OCI-M1 (cell line): ENCODE results near the gene TAS2R4.
"Not testable (repeated sequence)": the region's sequence is repeated elsewhere in the genome, so short reads cannot be mapped to it uniquely, and the experiment has no call there.

ENCODE experiments used
- DNase-seq: peaks from one replicate; lab custom pipeline; 2025; lab: John Stamatoyannopoulos, UW

TAS2R4 gene

GRCh38 chr7:141776374-141776773 is at the start of gene TAS2R4:
Gene TAS2R4, plus strand, starts transcription at chr7:141776674. Its CDS starts 1,815 bp downstream, at chr7:141778489.
- DNase-seq = no peak

DNA sequence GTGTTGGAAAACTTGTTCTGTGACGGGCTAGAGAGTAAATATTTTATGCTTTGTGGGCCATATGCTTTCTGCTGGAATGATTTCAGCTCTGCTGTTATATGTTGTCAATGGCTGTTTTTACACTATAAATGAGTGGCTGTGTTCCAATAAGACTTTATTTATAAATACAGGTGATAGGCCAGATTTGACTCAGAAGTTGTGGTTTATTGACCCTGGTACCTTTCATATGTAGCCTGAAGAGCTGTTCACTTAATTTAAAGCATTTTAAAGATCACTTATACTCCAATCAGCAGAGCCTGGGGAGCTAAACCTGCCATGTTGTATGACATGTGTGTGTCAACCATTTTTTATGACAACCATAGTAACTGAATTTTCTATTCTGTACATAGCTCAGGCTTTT is 47.5 kb upstream of the TAS2R4 start:
- DNase-seq = no peak

GRCh38 chr7:141731476-141732149 is 44.9 kb upstream of the TAS2R4 start:
- DNase-seq = no peak

DNA sequence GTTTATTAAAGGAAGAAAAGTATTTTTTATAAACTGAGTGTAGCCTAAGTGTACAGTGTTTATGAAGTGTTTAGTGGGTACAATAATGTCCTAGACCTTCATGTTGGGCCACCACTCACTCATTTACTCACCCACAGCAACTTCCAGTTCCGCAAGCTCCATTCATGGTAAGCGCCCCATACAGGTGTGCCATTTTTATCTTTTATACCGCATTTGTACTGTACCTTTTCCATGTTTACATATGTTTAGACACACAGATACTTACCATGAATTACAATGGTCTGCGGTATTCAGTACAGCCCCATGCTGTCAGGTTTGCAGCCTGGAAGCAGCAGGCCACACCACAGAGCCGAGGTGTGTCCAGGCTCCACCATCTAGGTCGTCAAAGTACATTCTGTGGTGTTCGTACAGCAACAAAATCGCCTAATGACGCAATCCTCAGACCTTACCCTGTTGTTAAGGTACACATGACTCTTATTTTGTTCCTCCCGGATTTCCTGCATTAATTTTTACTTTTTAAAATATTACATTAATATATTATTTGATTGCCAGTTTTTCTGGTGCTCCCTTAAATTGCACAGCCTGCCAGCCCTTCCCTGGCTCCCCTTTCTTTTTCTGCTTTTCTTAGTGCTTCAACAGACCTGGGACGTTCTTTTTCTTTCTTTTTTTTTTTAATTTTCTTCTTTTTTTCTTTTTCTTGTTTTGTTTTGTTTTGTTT is 39.2 kb upstream of the TAS2R4 start:
- peak; percentile 18 for DNase-seq

GRCh38 chr7:141737836-141738591 is 38.5 kb upstream of the TAS2R4 start, which contains the start of gene SSBP1:
Gene SSBP1, plus strand, starts transcription at chr7:141738358. Its CDS starts 809 bp downstream, at chr7:141739167.
- peak; percentile 95 for DNase-seq

DNA sequence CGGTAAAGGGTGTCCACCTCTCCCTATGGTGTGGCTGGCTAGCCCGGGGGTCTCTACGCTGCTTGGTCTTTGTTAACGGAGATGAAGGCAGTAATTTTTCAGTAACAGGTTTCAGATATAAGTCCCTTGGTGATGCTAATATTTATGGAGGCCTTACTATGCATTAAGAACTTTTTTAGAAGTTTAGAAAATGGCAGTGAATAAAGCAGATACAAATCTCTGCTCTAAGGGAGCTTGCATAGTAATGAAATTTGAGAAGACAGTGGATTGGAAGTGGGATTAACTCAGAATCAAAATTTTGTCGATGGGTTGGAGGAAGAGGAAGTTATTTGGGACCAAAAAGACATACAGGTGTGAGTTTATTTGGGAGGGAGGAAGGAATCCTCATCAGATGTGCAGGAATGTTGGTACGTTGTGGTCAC is 37.9 kb upstream of the TAS2R4 start:
- peak; percentile 24 for DNase-seq

DNA sequence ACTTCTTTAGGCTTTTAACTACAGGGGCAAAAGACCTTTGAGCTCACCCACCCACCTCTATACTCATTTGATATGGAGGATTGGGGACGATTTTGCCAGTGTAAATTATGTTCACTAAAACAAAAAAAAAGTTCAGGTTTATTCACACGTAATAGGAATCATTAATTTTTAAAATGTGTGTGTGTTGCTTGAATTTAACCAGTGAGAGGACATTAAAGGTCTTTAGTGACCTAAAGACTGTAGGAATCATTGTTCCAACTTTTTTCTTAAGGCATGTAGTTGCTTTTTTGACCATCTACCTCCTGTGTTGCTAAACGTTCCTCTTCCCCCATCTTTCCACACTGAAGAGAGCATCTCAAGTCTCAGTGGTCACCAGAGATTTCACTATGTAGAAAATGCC is 37.2 kb upstream of the TAS2R4 start:
- no peak for DNase-seq

DNA sequence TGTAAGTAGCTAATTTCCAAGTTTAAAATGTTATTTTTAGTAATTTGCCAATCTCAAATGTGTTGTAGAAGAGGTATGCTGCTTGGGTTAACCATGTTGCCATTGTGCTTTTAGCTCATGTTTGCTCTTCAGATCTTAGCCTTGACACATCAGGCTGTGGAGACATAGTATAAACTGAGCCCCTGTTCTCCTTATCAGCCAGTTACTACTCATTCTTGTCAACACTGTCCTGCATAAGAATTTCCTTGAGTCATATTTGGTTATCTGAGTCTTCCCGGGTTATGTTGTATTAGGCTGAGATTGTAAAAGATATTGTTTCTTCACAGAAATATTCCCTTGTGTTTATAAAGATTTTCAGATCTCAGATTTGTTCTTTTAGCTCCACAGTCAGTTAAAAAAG is 34.2 kb upstream of the TAS2R4 start:
- no peak for DNase-seq

DNA sequence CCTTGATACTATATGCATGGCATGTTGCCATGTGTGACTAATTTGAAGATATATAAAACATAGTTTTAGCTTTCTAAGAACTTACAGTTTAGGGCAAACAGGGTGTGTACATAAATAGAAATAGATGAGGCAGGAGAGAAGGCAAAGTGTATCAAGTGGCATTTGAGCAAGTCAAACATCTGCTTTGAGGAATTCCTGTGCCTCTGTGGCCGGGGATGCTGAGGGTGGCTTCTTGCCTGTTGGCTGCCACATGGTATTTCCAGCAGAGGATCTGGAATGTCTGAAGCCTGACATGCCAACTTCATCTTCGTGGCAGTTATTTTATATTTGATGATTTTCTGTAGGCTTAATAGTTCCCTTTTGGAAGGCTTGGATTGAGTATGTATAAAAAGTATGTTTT is 32.3 kb upstream of the TAS2R4 start:
- no peak for DNase-seq

GRCh38 chr7:141748396-141748795 is 28.1 kb upstream of the TAS2R4 start:
- no peak for DNase-seq

GRCh38 chr7:141751904-141752303 is 24.6 kb upstream of the TAS2R4 start:
- not testable (repeated sequence) for DNase-seq

- DNase-seq = peak; percentile 3
Observed at GRCh38 chr7:141752634-141753033, 23.8 kb upstream of the TAS2R4 start.

DNA sequence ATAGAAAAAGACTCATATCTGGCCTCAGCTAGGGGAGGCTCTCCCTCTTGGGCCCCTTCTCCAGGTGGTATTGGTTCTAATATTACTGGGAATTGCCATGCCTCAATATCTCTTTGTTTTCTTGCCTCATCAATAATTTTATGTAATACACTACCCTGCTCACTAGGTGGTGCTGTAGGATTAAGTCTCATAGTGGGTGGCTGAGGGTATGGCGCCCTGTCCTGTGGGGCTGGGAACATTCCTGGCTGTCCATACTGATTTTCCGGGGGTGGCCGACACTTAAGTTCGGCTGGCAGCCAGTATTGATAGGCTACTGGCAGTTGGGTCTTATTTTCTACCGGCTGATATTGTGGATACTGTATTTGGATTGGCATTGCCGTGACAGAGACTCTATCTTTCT is 21.5 kb upstream of the TAS2R4 start:
- peak; percentile 34 for DNase-seq

GRCh38 chr7:141763797-141764196 is 12.7 kb upstream of the TAS2R4 start, which contains the start of gene TAS2R3:
Gene TAS2R3, plus strand, starts transcription at chr7:141764097. Its CDS starts 62 bp downstream, at chr7:141764159.
- DNase-seq = no peak

DNA sequence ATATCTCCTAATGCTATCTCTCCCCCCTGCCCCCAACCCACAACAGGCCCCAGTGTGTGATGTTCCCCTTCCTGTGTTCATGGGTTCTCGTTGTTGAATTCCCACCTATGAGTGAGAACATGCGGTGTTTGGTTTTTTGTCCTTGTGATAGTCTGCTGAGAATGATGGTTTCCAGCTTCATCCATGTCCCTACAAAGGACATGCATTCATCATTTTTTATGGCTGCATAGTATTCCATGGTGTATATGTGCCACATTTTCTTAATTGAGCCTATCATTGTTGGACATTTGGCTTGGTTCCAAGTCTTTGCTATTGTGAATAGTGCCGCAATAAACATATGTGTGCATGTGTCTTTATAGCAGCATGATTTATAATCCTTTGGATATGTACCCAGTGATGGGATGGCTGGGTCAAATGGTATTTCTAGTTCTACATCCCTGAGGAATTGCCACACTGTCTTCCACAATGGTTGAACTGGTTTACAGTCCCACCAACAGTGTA is 6.3 kb upstream of the TAS2R4 start:
- not testable (repeated sequence) for DNase-seq

DNA sequence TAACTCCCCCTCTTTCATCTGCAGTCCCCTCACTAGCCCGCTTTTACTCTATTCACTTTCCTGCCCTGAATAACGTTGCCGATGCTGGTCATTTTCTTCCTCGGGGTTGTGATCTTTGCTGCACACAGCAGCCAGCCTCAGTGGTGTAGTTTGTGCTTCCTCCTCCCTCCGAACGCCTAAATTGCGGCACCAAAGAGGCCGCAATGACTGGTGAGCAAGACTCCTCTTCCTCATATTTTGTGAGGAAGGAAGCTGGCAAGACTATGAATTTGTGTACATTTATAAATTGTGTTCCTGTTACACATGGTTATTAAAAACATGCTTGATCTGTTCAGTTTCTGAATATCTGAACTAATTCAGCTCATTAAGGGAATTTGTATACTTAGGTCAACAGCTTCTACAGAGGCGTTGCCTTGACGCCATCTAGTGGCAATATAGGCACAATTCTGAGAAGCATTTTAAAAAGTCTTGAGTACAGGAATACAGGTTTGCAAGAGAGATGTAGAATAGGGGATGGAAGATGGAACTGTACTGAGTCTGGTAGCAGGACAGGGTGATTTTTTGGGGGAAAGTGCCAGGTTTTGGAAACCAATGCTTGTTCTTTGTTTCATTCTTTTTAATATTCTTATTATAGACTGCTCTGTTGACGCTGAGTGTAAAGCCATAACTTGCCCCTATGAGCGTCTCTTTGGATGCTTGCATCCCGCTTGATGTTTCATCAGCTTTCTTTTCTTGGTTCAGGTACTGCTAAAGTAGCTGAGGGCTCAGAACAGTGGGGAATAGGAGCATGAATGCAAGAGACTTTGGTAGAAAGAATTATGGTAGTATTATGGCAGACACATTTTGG is 9.5 kb downstream of the TAS2R4 start:
- peak; percentile 58 for DNase-seq

GRCh38 chr7:141788296-141788695 is 11.8 kb downstream of the TAS2R4 start:
- DNase-seq = no peak

DNA sequence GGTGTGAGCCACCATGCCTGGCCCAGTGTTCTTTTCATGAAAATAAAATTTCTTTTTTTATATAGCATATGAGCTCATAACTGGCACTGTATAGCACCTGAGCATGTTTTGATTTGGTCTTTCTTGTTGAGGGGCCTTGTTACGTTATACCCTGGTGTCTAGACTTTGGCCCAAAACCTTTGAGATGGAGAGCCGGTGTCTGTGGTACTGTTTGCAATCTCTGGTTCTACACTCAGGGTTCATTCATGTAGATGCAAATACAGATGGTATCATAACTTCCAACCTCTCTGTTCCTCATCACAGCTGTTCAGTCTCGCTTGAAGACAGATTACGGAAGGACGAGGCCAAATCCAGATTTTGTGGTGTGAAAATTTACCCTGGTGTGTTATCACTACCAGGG is 13.4 kb downstream of the TAS2R4 start, which contains the start of gene TAS2R5:
Gene TAS2R5, plus strand, starts transcription at position 301 of the 400 bp plus-strand sequence. CDS start 145 bp downstream, outside the sequence.
- DNase-seq = no peak

- no peak for DNase-seq
Observed at GRCh38 chr7:141792526-141792925, 16.1 kb downstream of the TAS2R4 start.

DNA sequence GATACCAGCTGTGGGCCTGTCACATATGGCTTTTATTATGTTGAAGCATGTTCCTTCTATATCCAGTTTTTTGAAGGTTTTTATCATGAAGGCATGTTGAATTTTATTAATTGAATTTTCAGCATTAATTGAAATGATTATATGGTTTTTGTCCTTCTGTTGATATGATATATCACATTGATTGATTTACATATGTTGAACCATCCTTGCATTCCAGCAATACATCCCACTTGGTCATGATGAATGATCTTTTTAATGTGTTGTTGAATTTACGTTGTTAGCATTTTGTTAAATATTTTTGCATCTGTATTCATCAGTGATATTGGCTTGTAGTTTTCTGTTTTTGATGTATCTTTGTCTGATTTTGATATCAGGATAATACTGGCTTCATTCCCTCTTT is 43.6 kb downstream of the TAS2R4 start:
- DNase-seq = no peak

DNA sequence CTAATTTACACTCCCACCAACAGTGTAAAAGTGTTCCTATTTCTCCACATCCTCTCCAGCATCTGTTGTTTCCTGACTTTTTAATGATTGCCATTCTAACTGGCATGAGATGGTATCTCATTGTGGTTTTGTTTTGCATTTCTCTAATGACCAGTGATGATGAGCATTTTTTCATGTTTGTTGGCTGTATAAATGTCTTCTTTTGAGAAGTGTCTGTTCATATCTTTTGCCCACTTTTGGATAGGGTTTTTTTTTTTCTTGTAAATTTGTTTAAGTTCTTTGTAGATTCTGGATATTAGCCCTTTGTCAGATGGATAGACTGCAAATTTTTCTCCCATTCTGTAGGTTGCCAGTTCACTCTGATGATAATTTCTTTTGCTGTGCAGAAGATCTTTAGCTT is 46.0 kb downstream of the TAS2R4 start:
- not testable (repeated sequence) for DNase-seq
